T-cell (primary cell): ENCODE data around the gene VAV2. TPM values are rescaled to one million over a fixed set of nuclear protein-coding genes. Genes with fewer than 3 reads are reported as not detected.
"Not testable (repeated sequence)": the region's sequence is repeated elsewhere in the genome, so short reads cannot be mapped to it uniquely, and the experiment has no call there.

ENCODE experiments used
- ATAC-seq, 4 experiments: fragments of 200-7000 bp in 3 of 4; fragments of 150-1000 bp in 1 of 4; cut with Tn5 transposase; replicated peaks in 1 of 4; 1 replicate in 3 of 4; 2 replicates in 1 of 4; pipeline ENCODE4 v1.10.0; 2021; ENCODE audit warnings: moderate library complexity in 3 of 4, mild to moderate bottlenecking in 2 of 4, moderate number of reproducible peaks in 1 of 4
- CTCF ChIA-PET, 2 donors: fragments of 300-600 bp; sonication (Branson Sonifier 250); formaldehyde crosslinking; loops; one replicate each; lab custom pipeline; 2022; ENCODE audit warnings: antibody characterized with exemption in 2 of 2; lab: Charles Lee
- POLR2A ChIA-PET, 2 donors: fragments of 300-600 bp; sonication (Branson Sonifier 250); formaldehyde crosslinking; loops; one replicate each; lab custom pipeline; 2022; ENCODE audit warnings: antibody characterized with exemption in 2 of 2; lab: Charles Lee
- DNase-seq, 35 experiments: peaks; one replicate each; pipeline versions ENCODE4 v3.0.0 to v3.0.0-alpha.2; 2013 to 2023
- H3K27ac ChIP-seq: one replicate; pipeline ENCODE4 v1.5.1; 2013; ENCODE audit warnings: low read length
- H3K27me3 ChIP-seq, 2 experiments: replicated peaks in 1 of 2; 1 replicate in 1 of 2; 2 replicates in 1 of 2; pipeline versions ENCODE4 v1.6.1 to v1.7.0; 2013; ENCODE audit warnings: low read length in 1 of 2, mixed read lengths in 1 of 2; ENCODE audit not compliant: control insufficient read depth in 2 of 2, insufficient read depth in 2 of 2; ENCODE audit errors: extremely low read depth in 1 of 2
- H3K36me3 ChIP-seq, 2 donors: 1 replicate in 1 of 2; 2 replicates in 1 of 2; pipeline versions ENCODE4 v1.6.1 to v1.7.0; 2013; ENCODE audit warnings: low read length in 1 of 2; ENCODE audit not compliant: control insufficient read depth in 2 of 2, insufficient read depth in 1 of 2; ENCODE audit errors: extremely low read depth in 1 of 2
- H3K4me1 ChIP-seq, 2 experiments: 1 replicate in 1 of 2; 2 replicates in 1 of 2; pipeline versions ENCODE4 v1.6.1 to v1.7.0; 2013; ENCODE audit warnings: low read length in 2 of 2, mixed read lengths in 1 of 2; ENCODE audit not compliant: insufficient read depth in 2 of 2, control insufficient read depth in 1 of 2; ENCODE audit errors: extremely low read depth in 1 of 2
- H3K4me3 ChIP-seq, 2 donors: 1 replicate in 1 of 2; 2 replicates in 1 of 2; pipeline versions ENCODE4 v1.5.1 to v1.7.0; 2013; ENCODE audit warnings: mild to moderate bottlenecking in 2 of 2, low read length in 1 of 2, moderate library complexity in 1 of 2; ENCODE audit not compliant: control insufficient read depth in 1 of 2; ENCODE audit errors: extremely low read depth in 1 of 2
- H3K9me3 ChIP-seq: 2 replicates; pipeline ENCODE4 v1.7.0; 2013
- H3K27ac Mint-ChIP-seq, 2 donors: one replicate each; pipeline ENCODE4 v1.8.0; 2020 to 2021; ENCODE audit warnings: mild to moderate bottlenecking in 2 of 2, mixed read lengths in 2 of 2
- H3K27me3 Mint-ChIP-seq, 2 donors: one replicate each; pipeline ENCODE4 v1.8.0; 2021 to 2022; ENCODE audit warnings: mixed read lengths in 2 of 2
- H3K36me3 Mint-ChIP-seq: one replicate; pipeline ENCODE4 v1.8.0; 2021; ENCODE audit warnings: mixed read lengths
- H3K4me1 Mint-ChIP-seq, 3 donors: one replicate each; pipeline ENCODE4 v1.8.0; 2020 to 2022; ENCODE audit warnings: mixed read lengths in 3 of 3, mild to moderate bottlenecking in 1 of 3
- H3K4me3 Mint-ChIP-seq, 3 donors: one replicate each; pipeline ENCODE4 v1.8.0; 2020 to 2022; ENCODE audit warnings: mild to moderate bottlenecking in 3 of 3, mixed read lengths in 3 of 3, moderate library complexity in 3 of 3
- H3K9me3 Mint-ChIP-seq, 3 donors: one replicate each; pipeline ENCODE4 v1.8.0; 2020 to 2022; ENCODE audit warnings: mixed read lengths in 3 of 3
- WGBS: methylation state at CpG from one replicate; pipeline ENCODE4 v1.1.5; 2013; ENCODE audit warnings: missing lambda C conversion rate; ENCODE audit not compliant: insufficient coverage; 5-methylcytosine and 5-hydroxymethylcytosine counted together
- total RNA-seq, 35 experiments: library from RNA in 6 of 35; stranded (reverse) in 6 of 35; fragments of 120-200 nt in 1 of 35; gene quantifications; one replicate each; pipeline versions ENCODE4 v1.2.1 to v1.2.4 and lab custom pipeline; 2013 to 2026

VAV2 gene
- total RNA-seq, 5 donors from 2014 or later (not counting 1 experiment from before 2014, with no cell fraction given): 1.2 to 7.5 (median 4.9) TPM

- no peaks in the 10 kb centered on the region for H3K9me3 Mint-ChIP-seq
- H3K27me3 Mint-ChIP-seq: peaks cover 0 to 8% of the 10 kb centered on the region in 2 donors
- peaks cover 0 to 12% (median 9%) of the 10 kb centered on the region in 3 donors for H3K4me1 Mint-ChIP-seq
- WGBS: 2% methylated on average over 72 of the region's 74 CpGs
- H3K27ac Mint-ChIP-seq: no peak overlapping the region
- ATAC-seq (peak; percentile 85 to 89 (median 88)), DNase-seq (peak; percentile 33 to 86 (median 65))
- CTCF ChIA-PET: interaction anchor here (1.3 to 2.6 kb wide), 3 partner anchors 32 to 211 kb away, joined by 3 to 21 read pairs (median 10); partner anchors contain the start of gene BRD3OS (in 1 of the 2)
- Histone ChIP-seq H3K9me3 (no peaks in the 10 kb centered on the region), H3K36me3 (no peaks in the 10 kb centered on the region), H3K4me3 (peak overlapping the region; percentile 74 to 84), H3K27ac (no peak overlapping the region), H3K27me3 (peaks cover 0 to 49% of the 10 kb centered on the region in 2 experiments), H3K4me1 (peaks cover 0 to 28% of the 10 kb centered on the region in 2 experiments)
- POLR2A ChIA-PET: no interaction called here
- no peaks in the 10 kb centered on the region for H3K36me3 Mint-ChIP-seq
- peak overlapping the region; percentile 68 to 79 (median 69) for H3K4me3 Mint-ChIP-seq
Observed at GRCh38 chr9:133992780-133993634, 883 bp upstream of the VAV2 start.

- H3K4me3 Mint-ChIP-seq: peak overlapping the region; percentile 47 to 68 (median 60)
- H3K9me3 Mint-ChIP-seq: no peaks in the 10 kb centered on the region
- CTCF ChIA-PET: no interaction called here
- WGBS: 4% methylated on average over 75 of the region's 82 CpGs
- ATAC-seq (no peak), DNase-seq (peak in 2 of 35 experiments; percentile 13 to 14)
- Histone ChIP-seq H3K36me3 (no peaks in the 10 kb centered on the region), H3K27me3 (peaks cover 0 to 42% of the 10 kb centered on the region in 2 experiments), H3K4me1 (peaks cover 0 to 28% of the 10 kb centered on the region in 2 experiments), H3K27ac (no peak overlapping the region), H3K9me3 (no peaks in the 10 kb centered on the region), H3K4me3 (no peak overlapping the region)
- no peaks in the 10 kb centered on the region for H3K36me3 Mint-ChIP-seq
- POLR2A ChIA-PET: no interaction called here
- H3K4me1 Mint-ChIP-seq: peaks cover 0 to 12% (median 9%) of the 10 kb centered on the region in 3 donors
- H3K27me3 Mint-ChIP-seq: peaks cover 0 to 8% of the 10 kb centered on the region in 2 donors
- no peak overlapping the region for H3K27ac Mint-ChIP-seq
Observed at GRCh38 chr9:133991214-133991921, 756 bp downstream of the VAV2 start.

- Histone ChIP-seq H3K4me1 (peaks cover 0 to 28% of the 10 kb centered on the region in 2 experiments), H3K4me3 (no peak overlapping the region), H3K9me3 (no peaks in the 10 kb centered on the region), H3K27ac (no peak overlapping the region), H3K36me3 (no peaks in the 10 kb centered on the region), H3K27me3 (peaks cover 0 to 42% of the 10 kb centered on the region in 2 experiments)
- ATAC-seq (no peak), DNase-seq (no peak)
- Mint-ChIP-seq H3K4me1 (peaks cover 0 to 12% (median 9%) of the 10 kb centered on the region in 3 donors), H3K9me3 (no peaks in the 10 kb centered on the region), H3K27ac (no peak overlapping the region), H3K27me3 (peaks cover 0 to 8% of the 10 kb centered on the region in 2 donors), H3K36me3 (no peaks in the 10 kb centered on the region), H3K4me3 (peak overlapping the region; percentile 47 to 68 (median 60))
- ChIA-PET POLR2A (no interaction called here), CTCF (no interaction called here)
- WGBS: 68% methylated on average over 30 of the region's 31 CpGs
Observed at GRCh38 chr9:133990366-133991213, 1.5 kb downstream of the VAV2 start.

- 89% methylated on average over 16 of the region's 24 CpGs for WGBS
- CTCF ChIA-PET: interaction anchor here in 1 of 2 donors (0.6 kb wide), 1 partner anchor 38 kb away, joined by 3 read pairs; no protein-coding TSS in a partner anchor
- H3K9me3 Mint-ChIP-seq: no peaks in the 10 kb centered on the region
- peaks cover 0 to 35% of the 10 kb centered on the region in 2 experiments for H3K27me3 ChIP-seq
- no peaks in the 10 kb centered on the region for H3K36me3 Mint-ChIP-seq
- no peak for ATAC-seq
- peaks cover 0 to 28% of the 10 kb centered on the region in 2 experiments for H3K4me1 ChIP-seq
- no peaks in the 10 kb centered on the region for H3K9me3 ChIP-seq
- H3K27ac ChIP-seq: no peak overlapping the region
- no peak overlapping the region for H3K4me3 ChIP-seq
- POLR2A ChIA-PET: no interaction called here
- H3K36me3 ChIP-seq: no peaks in the 10 kb centered on the region
- H3K27me3 Mint-ChIP-seq: peaks cover 0 to 8% of the 10 kb centered on the region in 2 donors
- H3K4me3 Mint-ChIP-seq: peak overlapping the region in 2 of 3 donors; percentile 37 to 45
- H3K27ac Mint-ChIP-seq: no peak overlapping the region
- no peak for DNase-seq
- peaks cover 0 to 12% (median 9%) of the 10 kb centered on the region in 3 donors for H3K4me1 Mint-ChIP-seq
Observed at GRCh38 chr9:133989625-133990365, 2.3 kb downstream of the VAV2 start.

GRCh38 chr9:133988771-133989170, 3.4 kb downstream of the VAV2 start:
- H3K4me1 Mint-ChIP-seq, DNase-seq, H3K4me3 ChIP-seq, H3K27ac ChIP-seq, CTCF ChIA-PET, H3K9me3 ChIP-seq, H3K4me3 Mint-ChIP-seq, H3K36me3 Mint-ChIP-seq, ATAC-seq, H3K9me3 Mint-ChIP-seq, H3K36me3 ChIP-seq, H3K27me3 Mint-ChIP-seq, H3K27ac Mint-ChIP-seq: not testable (repeated sequence)
- Histone ChIP-seq H3K4me1 (peaks cover 0 to 18% of the 10 kb centered on the region in 2 experiments), H3K27me3 (peaks cover 0 to 28% of the 10 kb centered on the region in 2 experiments)
- POLR2A ChIA-PET: interaction anchor here in 1 of 2 donors (0.6 kb wide), 1 partner anchor 119 kb away, joined by 5 read pairs; no protein-coding TSS in a partner anchor
- 95% methylated on average over 10 of the region's 14 CpGs for WGBS
